ENCODE results near the gene AFF3. TPM values are rescaled to one million over a fixed set of nuclear protein-coding genes. Genes with fewer than 3 reads are reported as not detected.

The AFF3 gene
- total and polyA plus RNA-seq, 8 donors: 16.4 to 42.0 (median 21.4) TPM

DNA sequence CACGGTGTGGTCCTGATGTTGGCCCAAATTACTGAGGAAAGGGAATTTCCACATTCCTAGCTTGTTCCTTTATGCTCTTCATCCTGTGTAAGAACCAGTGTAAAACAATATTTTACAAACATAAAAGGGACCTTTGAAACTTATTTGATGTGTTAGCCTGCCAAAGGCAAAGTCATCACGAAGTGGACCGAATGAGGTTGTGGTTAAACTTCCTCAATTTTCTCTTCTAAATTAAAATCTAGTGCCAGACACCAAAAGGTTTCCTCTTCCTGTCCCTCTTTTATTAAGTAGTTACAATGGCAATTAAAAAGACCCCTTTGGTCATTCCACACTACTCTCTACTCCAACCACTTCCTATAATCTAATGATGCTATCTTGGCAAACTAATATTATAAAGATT is 279.8 kb downstream of the AFF3 start:
- no peak for DNase-seq
- intact Hi-C loops (cut with DNase I): no loop called here
- Histone ChIP-seq H3K27me3 (no peaks in the 10 kb centered on the region), H3K9me3 (no peaks in the 10 kb centered on the region), H3K27ac (no peak overlapping the region), H3K4me3 (no peak overlapping the region), H3K4me1 (peaks cover 7 to 28% of the 10 kb centered on the region in 2 donors), H3K36me3 (no peaks in the 10 kb centered on the region)
- no peak for TF ChIP-seq CTCF (IDR thresholded peaks at IDR 0.05)
- ATAC-seq: no peak

- Histone ChIP-seq H3K4me3 (no peak overlapping the region), H3K36me3 (no peaks in the 10 kb centered on the region), H3K4me1 (peaks cover 7 to 28% of the 10 kb centered on the region in 2 donors), H3K27me3 (no peaks in the 10 kb centered on the region), H3K27ac (no peak overlapping the region), H3K9me3 (no peaks in the 10 kb centered on the region)
- ATAC-seq (no peak), DNase-seq (no peak)
- no peak for TF ChIP-seq CTCF (IDR thresholded peaks at IDR 0.05)
- intact Hi-C loops (cut with DNase I): no loop called here
These were observed 281.0 kb downstream of the AFF3 start for GRCh38 chr2:99861376-99861760.

- Histone ChIP-seq H3K36me3 (no peaks in the 10 kb centered on the region), H3K9me3 (no peaks in the 10 kb centered on the region), H3K27ac (no peak overlapping the region), H3K4me1 (peaks cover 7 to 28% of the 10 kb centered on the region in 2 donors), H3K4me3 (no peak overlapping the region), H3K27me3 (no peaks in the 10 kb centered on the region)
- TF ChIP-seq CTCF (IDR thresholded peaks at IDR 0.05): no peak
- intact Hi-C loops (cut with DNase I): no loop called here
- ATAC-seq (no peak), DNase-seq (no peak)
These were observed 281.5 kb downstream of the AFF3 start for GRCh38 chr2:99860720-99861375.

DNA sequence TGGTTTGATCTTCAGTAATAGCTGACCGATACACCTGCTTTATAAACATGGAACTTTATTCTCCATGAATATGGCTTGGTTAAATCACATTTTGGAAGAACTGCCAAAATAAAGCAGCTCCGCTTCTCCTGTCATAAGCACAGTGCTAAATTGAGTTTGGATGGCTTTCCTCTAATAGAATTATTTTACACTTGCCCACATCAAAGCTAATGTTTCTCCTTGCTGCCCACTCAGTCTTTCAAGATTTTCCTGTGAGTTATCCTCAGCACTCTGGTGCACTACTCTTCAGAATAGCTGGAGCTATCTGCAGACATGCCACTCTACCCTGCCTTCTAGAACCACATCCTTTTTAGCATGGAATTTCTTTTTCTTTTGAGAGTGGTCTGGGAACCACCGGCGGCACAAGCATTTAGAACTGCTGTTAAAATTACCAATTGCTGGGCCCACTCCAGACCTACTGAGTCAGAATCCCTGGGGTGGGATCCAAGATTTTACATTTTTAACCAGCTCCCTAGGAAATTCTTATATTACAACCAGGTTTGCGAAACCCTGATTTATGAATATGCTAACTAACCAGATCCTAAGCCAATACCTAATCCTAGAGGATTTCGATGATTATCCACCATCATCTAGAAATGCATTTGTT is 283.3 kb downstream of the AFF3 start:
- intact Hi-C loops (cut with DNase I): no loop called here
- H3K27ac ChIP-seq: no peak overlapping the region
- no peak for DNase-seq
- no peaks in the 10 kb centered on the region for H3K36me3 ChIP-seq
- H3K4me3 ChIP-seq: no peak overlapping the region
- peaks cover 7 to 18% of the 10 kb centered on the region in 2 donors for H3K4me1 ChIP-seq
- ATAC-seq: peak; percentile 16
- no peaks in the 10 kb centered on the region for H3K27me3 ChIP-seq
- no peak for TF ChIP-seq CTCF (IDR thresholded peaks at IDR 0.05)
- H3K9me3 ChIP-seq: no peaks in the 10 kb centered on the region

- DNase-seq (no peak), ATAC-seq (peak; percentile 69)
- Histone ChIP-seq H3K4me3 (no peak overlapping the region), H3K36me3 (no peaks in the 10 kb centered on the region), H3K9me3 (no peaks in the 10 kb centered on the region), H3K4me1 (peaks cover 7 to 12% of the 10 kb centered on the region in 2 donors), H3K27ac (no peak overlapping the region), H3K27me3 (no peaks in the 10 kb centered on the region)
- TF ChIP-seq CTCF (IDR thresholded peaks at IDR 0.05): no peak
- intact Hi-C loops (cut with DNase I): no loop called here
These were observed 284.4 kb downstream of the AFF3 start for GRCh38 chr2:99857867-99858444.

Data from left lung (tissue), 10 donors.